Activated CD8-positive, alpha-beta T cell treated with anti-CD3 and anti-CD28 coated beads, Interleukin-2, amount 10 ng/mL, durations not matched to agents 7 days and 5 days (primary cell): Measurements from ENCODE around the gene CFAP61. TPM values are rescaled to one million over a fixed set of nuclear protein-coding genes. Genes with fewer than 3 reads are reported as not detected.

Experiments
- ATAC-seq: fragments of 150-1000 bp; cut with Tn5 transposase; one replicate; pipeline ENCODE4 v1.10.0; 2021; ENCODE audit warnings: moderate library complexity
- CTCF ChIA-PET: fragments of 350-600 bp; sonication (Branson Sonifier 250); formaldehyde crosslinking; loops from one replicate; lab custom pipeline; 2021; ENCODE audit warnings: antibody characterized with exemption; lab: Charles Lee
- POLR2A ChIA-PET: fragments of 350-600 bp; sonication (Branson Sonifier 250); formaldehyde crosslinking; loops from one replicate; lab custom pipeline; 2021; ENCODE audit warnings: antibody characterized with exemption; lab: Charles Lee
- DNase-seq: peaks from one replicate; pipeline ENCODE4 v3.0.0-alpha.2; 2020
- H3K27ac Mint-ChIP-seq: one replicate; pipeline ENCODE4 v1.8.0; 2021; ENCODE audit warnings: mild to moderate bottlenecking, mixed read lengths
- H3K27me3 Mint-ChIP-seq: one replicate; pipeline ENCODE4 v1.8.0; 2021; ENCODE audit warnings: low read depth, mixed read lengths
- H3K36me3 Mint-ChIP-seq: one replicate; pipeline ENCODE4 v1.8.0; 2021; ENCODE audit warnings: low read depth, mixed read lengths
- H3K4me1 Mint-ChIP-seq: one replicate; pipeline ENCODE4 v1.8.0; 2021; ENCODE audit warnings: low read depth, mixed read lengths
- H3K4me3 Mint-ChIP-seq: one replicate; pipeline ENCODE4 v1.8.0; 2021; ENCODE audit warnings: mild to moderate bottlenecking, mixed read lengths
- H3K9me3 Mint-ChIP-seq: one replicate; pipeline ENCODE4 v1.8.0; 2022; ENCODE audit warnings: mixed read lengths; ENCODE audit not compliant: insufficient read depth
- total RNA-seq, 2 experiments: library from RNA; stranded (reverse); gene quantifications; one replicate each; pipeline ENCODE4 v1.2.3, GENCODE V29; 2021

Gene CFAP61
- total RNA-seq, 2 experiments from 2014 or later = not detected

DNA sequence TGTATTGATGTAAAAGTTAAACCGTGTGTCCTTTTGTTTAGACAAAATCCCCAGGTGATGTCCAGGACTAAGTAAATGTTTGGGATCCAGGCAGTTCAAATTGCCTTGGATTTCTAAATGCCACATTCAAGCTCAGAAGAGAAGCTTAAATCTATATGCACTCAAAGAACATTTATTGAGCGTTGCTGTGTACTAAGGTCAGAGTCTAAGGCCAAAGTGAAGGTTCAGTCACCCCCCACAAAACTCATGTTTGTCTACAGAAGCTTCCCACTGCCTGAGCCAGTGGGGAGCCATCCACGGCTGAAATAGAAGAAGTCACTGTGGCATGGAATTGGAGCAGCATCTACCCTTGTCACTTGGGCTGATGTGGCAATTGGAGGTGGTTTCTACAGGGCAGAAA is 244.8 kb downstream of the CFAP61 start:
- H3K27me3 Mint-ChIP-seq = no peaks in the 10 kb centered on the region
- H3K4me3 Mint-ChIP-seq = no peak overlapping the region
- H3K36me3 Mint-ChIP-seq = no peaks in the 10 kb centered on the region
- no peaks in the 10 kb centered on the region for H3K4me1 Mint-ChIP-seq
- DNase-seq (no peak), ATAC-seq (no peak)
- no peaks in the 10 kb centered on the region for H3K9me3 Mint-ChIP-seq
- ChIA-PET POLR2A (no interaction called here), CTCF (no interaction called here)
- no peak overlapping the region for H3K27ac Mint-ChIP-seq

DNA sequence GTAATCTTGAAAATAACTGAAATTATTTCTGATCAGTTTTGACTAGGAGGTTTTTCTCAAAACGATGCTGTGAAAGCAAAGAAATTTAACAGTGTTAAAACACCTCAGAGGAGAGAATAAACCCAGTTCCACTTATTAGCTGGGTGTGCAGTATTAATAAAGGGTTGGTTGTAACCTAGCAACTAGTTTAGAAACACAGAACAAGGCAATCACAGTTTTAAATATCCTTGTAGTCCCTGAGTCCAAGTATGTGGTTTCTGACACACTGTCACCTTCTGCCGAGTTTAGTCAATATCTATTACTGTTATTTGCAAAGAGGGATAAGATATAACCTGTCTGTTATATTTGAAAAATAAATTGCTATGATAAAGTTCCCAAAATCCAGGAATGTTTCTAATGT is 245.4 kb downstream of the CFAP61 start:
- no peaks in the 10 kb centered on the region for H3K27me3 Mint-ChIP-seq
- ChIA-PET CTCF (no interaction called here), POLR2A (no interaction called here)
- ATAC-seq (no peak), DNase-seq (no peak)
- no peaks in the 10 kb centered on the region for H3K9me3 Mint-ChIP-seq
- no peaks in the 10 kb centered on the region for H3K4me1 Mint-ChIP-seq
- H3K27ac Mint-ChIP-seq = no peak overlapping the region
- H3K4me3 Mint-ChIP-seq = no peak overlapping the region
- no peaks in the 10 kb centered on the region for H3K36me3 Mint-ChIP-seq

DNA sequence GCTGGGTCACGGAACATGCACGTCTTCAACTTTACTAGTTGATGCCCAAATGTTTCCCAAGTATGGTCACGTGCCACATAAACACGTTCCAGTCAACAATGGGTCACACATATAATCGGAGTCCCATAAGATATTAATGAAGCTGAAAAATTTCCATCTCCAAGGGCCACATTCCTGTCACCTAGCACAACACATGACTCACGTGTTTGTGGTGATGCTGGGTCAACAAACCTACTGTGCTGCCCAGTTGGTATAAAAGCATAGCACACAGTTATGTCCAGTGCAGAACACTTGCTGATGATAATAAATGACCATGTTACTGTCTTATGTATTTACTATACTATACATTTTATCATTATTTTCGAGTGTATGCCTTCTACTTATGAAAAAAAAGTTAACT is 247.6 kb downstream of the CFAP61 start:
- ATAC-seq (no peak), DNase-seq (no peak)
- ChIA-PET CTCF (no interaction called here), POLR2A (no interaction called here)
- Mint-ChIP-seq H3K27ac (no peak overlapping the region), H3K4me1 (no peaks in the 10 kb centered on the region), H3K4me3 (no peak overlapping the region), H3K27me3 (no peaks in the 10 kb centered on the region), H3K36me3 (no peaks in the 10 kb centered on the region), H3K9me3 (no peaks in the 10 kb centered on the region)

DNA sequence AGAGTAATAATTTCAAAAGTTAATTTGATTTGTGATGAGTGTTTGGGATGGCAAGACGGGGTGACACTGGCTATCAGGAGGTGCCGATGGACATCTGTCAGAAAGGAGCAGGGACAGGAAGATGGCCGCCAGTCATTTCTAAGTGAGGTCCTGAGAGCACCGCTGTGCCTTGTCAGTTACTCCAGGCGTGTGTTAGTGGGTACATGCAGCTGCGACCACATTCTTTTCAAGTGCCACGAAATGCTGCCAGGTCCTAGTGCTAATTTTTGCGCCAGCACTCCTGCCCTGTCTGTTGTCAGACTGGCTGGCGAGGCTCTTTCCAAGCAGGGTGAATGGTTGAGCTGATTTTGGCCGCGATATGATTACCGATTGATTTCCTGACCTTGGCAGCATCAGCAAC is 251.0 kb downstream of the CFAP61 start:
- H3K4me1 Mint-ChIP-seq = no peaks in the 10 kb centered on the region
- H3K4me3 Mint-ChIP-seq = no peak overlapping the region
- POLR2A ChIA-PET = no interaction called here
- DNase-seq = no peak
- no peak overlapping the region for H3K27ac Mint-ChIP-seq
- CTCF ChIA-PET = no interaction called here
- ATAC-seq = no peak
- H3K27me3 Mint-ChIP-seq = no peaks in the 10 kb centered on the region
- no peaks in the 10 kb centered on the region for H3K36me3 Mint-ChIP-seq
- H3K9me3 Mint-ChIP-seq = no peaks in the 10 kb centered on the region

DNA sequence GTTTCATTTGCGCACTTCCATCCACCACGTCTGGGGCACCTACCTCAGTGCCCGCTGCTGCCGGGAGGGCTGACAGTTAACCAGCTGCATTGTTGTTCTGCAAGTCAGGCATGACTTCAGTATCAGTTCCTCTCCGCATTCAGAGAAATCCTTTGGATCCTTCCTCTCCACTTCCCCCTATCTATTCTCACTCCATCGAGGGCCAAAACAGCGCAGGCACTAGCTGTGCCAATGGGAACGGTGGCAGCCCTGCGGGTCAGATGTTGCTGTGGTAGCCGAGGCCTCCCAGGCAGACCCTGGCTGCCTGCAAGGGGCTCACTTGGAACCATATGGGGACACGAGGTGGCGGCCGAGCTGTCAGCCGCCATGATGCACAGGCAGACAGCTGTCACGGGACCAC is 251.4 kb downstream of the CFAP61 start:
- ChIA-PET CTCF (no interaction called here), POLR2A (no interaction called here)
- H3K9me3 Mint-ChIP-seq = no peaks in the 10 kb centered on the region
- no peak overlapping the region for H3K4me3 Mint-ChIP-seq
- no peaks in the 10 kb centered on the region for H3K36me3 Mint-ChIP-seq
- ATAC-seq (no peak), DNase-seq (no peak)
- H3K27me3 Mint-ChIP-seq = no peaks in the 10 kb centered on the region
- no peaks in the 10 kb centered on the region for H3K4me1 Mint-ChIP-seq
- no peak overlapping the region for H3K27ac Mint-ChIP-seq

DNA sequence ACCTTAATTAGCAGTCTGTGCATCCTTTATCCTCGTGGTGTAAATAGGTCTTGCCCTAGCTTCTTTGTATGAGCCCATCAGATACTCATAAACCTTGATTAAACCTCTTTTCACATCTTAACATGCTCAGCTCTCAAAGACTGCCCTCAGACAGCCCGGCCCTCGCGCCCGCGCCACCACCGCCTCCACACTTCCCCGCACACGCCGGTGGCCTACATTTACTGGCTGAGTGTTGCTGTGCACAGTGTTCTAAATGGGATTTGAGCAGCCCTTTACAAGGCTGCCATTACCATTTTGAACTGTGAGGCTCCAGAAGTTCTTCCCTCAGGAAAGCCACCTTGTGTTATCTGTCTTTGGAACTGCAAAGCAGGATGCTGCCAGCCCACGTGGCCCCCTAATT is 252.6 kb downstream of the CFAP61 start:
- no peaks in the 10 kb centered on the region for H3K27me3 Mint-ChIP-seq
- ChIA-PET CTCF (no interaction called here), POLR2A (no interaction called here)
- H3K27ac Mint-ChIP-seq = no peak overlapping the region
- DNase-seq (no peak), ATAC-seq (no peak)
- H3K4me1 Mint-ChIP-seq = no peaks in the 10 kb centered on the region
- no peak overlapping the region for H3K4me3 Mint-ChIP-seq
- no peaks in the 10 kb centered on the region for H3K36me3 Mint-ChIP-seq
- H3K9me3 Mint-ChIP-seq = no peaks in the 10 kb centered on the region

DNA sequence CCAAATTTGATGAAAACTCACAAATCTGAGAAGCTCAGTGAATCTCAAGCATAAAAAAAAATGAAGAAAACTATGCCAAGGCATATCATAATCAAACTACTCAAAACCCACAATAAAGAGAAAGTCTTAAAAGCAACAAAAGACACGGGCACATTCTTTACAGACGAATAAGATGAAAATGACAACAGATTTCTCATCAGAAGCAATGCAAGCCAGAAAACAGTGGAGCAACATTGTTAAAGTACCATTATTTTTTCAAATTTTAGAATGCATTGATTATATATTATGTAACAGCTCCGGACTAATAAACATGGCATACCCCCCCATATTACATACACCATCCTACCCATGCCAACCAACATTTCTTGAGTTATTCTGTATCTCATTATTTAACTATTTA is 260.2 kb downstream of the CFAP61 start:
- POLR2A ChIA-PET = no interaction called here
- no peak for ATAC-seq

DNA sequence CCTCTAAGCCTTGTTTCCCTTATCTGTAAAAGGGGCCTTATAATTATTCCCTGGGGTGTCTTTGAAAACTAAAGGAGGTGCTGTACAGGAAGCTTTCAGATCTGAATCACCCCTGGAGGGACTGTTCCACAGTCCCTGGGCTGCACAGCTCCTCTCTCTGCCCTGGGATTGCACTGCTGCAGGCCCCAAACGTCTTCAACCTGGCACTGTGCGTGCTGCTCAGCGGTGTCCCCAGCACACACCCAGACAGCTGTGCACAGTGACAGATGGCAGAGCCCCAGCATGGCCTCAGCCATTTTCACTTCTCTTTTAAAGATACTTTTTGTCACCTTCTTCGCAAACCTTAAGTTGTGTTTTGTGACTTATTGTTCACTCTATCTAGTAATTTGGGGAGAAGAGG is 264.9 kb downstream of the CFAP61 start:
- H3K27ac Mint-ChIP-seq = no peak overlapping the region
- POLR2A ChIA-PET = no interaction called here
- ATAC-seq = no peak
- CTCF ChIA-PET = no interaction called here
- H3K27me3 Mint-ChIP-seq = peaks cover 3% of the 10 kb centered on the region
- H3K4me3 Mint-ChIP-seq = no peak overlapping the region
- H3K9me3 Mint-ChIP-seq = no peaks in the 10 kb centered on the region
- H3K4me1 Mint-ChIP-seq = no peaks in the 10 kb centered on the region
- no peak for DNase-seq
- H3K36me3 Mint-ChIP-seq = no peaks in the 10 kb centered on the region

More for the DNA sequence above, 260.2 kb downstream of the CFAP61 start:
- H3K27ac Mint-ChIP-seq = no peak overlapping the region
- H3K9me3 Mint-ChIP-seq = no peaks in the 10 kb centered on the region
- no peaks in the 10 kb centered on the region for H3K36me3 Mint-ChIP-seq
- CTCF ChIA-PET = no interaction called here
- no peak overlapping the region for H3K4me3 Mint-ChIP-seq
- peaks cover 2% of the 10 kb centered on the region for H3K27me3 Mint-ChIP-seq
- H3K4me1 Mint-ChIP-seq = no peaks in the 10 kb centered on the region
- no peak for DNase-seq

DNA sequence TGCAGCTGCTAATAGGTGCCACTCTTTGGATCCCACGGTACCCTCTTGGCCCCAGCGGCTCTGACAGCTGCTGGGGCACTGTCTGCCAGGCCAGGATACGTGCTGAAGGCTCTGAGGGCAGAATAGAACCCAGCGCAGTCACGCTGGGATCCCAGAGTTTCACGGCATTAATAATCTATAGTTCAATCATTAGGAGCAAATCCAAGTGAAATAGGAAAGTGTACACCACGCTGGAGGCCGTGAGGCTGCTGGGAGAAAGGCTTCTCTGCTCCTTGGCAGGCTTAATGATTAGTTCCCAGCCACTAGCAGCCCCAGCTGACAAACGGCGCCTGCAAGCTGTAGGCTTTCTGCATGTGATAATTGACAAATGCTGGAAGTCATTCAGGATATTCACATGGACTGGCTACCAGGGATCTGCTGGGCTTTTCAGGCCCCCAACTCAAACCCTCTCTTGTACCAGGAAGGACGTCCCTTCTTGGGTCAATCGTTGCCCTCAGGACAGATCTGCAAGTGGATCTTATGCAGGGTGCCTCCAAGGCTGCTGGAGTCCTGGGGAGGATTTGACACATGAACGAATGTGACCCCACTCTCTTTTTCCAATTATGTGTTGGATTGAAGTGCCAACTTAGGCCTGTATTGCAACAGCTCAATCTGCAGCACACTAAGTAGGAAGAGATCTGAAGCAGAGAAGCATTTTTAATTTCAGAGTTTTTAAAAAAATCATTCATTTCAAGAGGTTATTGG is 265.5 kb downstream of the CFAP61 start:
- DNase-seq = no peak
- Mint-ChIP-seq H3K4me1 (no peaks in the 10 kb centered on the region), H3K36me3 (no peaks in the 10 kb centered on the region), H3K27me3 (peaks cover 2% of the 10 kb centered on the region), H3K27ac (no peak overlapping the region), H3K9me3 (no peaks in the 10 kb centered on the region), H3K4me3 (no peak overlapping the region)
- CTCF ChIA-PET = no interaction called here
- ATAC-seq = no peak
- POLR2A ChIA-PET = no interaction called here

DNA sequence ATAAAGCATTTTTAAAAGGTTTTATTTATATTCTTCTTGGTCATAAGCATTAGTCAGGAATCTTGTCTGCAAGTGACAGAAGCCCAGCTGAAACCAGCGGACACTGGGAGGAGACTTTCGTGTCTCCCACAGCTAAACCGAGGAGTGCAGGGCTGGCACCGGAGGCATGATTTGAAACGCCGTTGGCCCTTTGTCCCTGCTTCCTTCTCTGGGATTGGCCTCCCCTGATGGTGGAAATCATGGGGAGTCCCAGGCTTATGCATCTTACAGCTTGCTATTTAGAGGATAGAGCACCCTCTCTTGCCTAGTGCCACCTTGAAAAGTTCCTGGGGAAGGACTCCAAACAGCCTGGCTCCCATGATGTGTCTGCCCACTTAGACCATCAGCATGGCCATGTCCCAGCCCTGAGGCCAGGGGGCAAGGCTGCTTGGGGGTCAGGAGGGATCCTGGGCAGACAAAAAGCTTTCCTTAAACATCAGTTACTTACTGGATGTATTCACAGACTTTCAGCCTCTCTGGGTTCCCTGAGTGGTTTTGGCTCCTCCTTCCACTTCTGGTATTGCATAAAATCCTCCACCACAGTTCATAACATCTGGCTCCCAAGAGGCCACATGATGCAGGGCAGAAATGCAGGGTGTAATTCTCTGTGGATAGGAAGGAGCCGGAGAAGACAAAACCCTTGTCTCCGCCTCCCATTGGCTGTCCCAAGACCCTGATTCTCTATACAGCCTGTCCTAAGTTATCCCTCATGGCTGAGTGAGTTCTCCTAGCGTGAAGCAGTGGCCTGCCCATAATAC is 266.2 kb downstream of the CFAP61 start:
- ChIA-PET CTCF (no interaction called here), POLR2A (no interaction called here)
- DNase-seq = no peak
- no peaks in the 10 kb centered on the region for H3K36me3 Mint-ChIP-seq
- H3K27me3 Mint-ChIP-seq = peaks cover 2% of the 10 kb centered on the region
- no peaks in the 10 kb centered on the region for H3K9me3 Mint-ChIP-seq
- H3K4me3 Mint-ChIP-seq = no peak overlapping the region
- ATAC-seq = no peak
- H3K27ac Mint-ChIP-seq = no peak overlapping the region
- no peaks in the 10 kb centered on the region for H3K4me1 Mint-ChIP-seq

DNA sequence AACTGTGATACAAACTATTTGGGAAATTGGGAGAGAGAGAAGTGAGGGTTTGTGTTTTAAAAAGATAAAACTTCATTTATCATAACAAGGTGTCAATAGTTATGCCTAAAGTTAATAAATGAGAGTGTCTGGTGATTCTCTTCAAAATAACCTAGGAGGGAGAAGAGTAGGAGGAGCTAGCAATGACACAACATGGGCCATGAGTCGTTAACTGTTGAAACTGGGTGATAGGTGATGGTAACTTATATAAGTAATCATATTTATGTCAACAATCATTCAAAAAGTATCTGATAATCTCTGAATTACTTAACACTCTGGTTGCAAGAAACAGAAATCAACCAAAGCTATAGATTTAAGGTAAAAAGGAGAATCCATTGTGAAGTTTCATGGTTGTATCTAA is 268.8 kb downstream of the CFAP61 start:
- no peak overlapping the region for H3K27ac Mint-ChIP-seq
- no peaks in the 10 kb centered on the region for H3K4me1 Mint-ChIP-seq
- ChIA-PET POLR2A (no interaction called here), CTCF (no interaction called here)
- H3K9me3 Mint-ChIP-seq = no peaks in the 10 kb centered on the region
- DNase-seq = no peak
- H3K4me3 Mint-ChIP-seq = no peak overlapping the region
- no peaks in the 10 kb centered on the region for H3K36me3 Mint-ChIP-seq
- no peak for ATAC-seq
- H3K27me3 Mint-ChIP-seq = peaks cover 7% of the 10 kb centered on the region

DNA sequence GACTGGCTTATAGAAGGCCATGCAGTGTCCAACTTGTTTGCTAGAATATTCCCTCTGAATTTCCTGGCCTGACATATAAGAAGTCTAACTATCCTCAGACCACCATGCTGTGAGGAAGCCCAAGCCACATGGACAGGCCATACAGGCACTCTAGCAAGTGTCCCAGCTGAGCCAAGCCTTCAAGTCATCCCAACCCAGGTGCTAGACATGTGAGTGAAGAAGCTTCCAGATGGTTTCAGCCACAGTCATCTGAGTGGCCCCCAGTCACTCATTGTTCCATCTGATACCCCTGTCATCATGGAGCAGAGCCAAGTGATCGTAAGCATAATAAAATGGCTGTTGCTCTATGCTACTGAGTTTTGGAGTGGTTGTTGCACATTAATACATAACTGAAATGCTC is 269.6 kb downstream of the CFAP61 start:
- no peak for DNase-seq
- no peaks in the 10 kb centered on the region for H3K9me3 Mint-ChIP-seq
- ATAC-seq = no peak

More for the DNA sequence above, 269.6 kb downstream of the CFAP61 start:
- CTCF ChIA-PET = no interaction called here
- Mint-ChIP-seq H3K4me1 (no peaks in the 10 kb centered on the region), H3K27me3 (peaks cover 9% of the 10 kb centered on the region), H3K27ac (no peak overlapping the region), H3K36me3 (no peaks in the 10 kb centered on the region), H3K4me3 (no peak overlapping the region)
- POLR2A ChIA-PET = no interaction called here
